Muscle of back (tissue), 11 donors: ENCODE data around the gene PBRM1. TPM values are rescaled to one million over a fixed set of nuclear protein-coding genes. Genes with fewer than 3 reads are reported as not detected.

Experiments used
- DNase-seq, 3 donors: peaks; one replicate each; pipeline versions ENCODE4 v3.0.0 to v3.0.0-alpha.2; 2013
- polyA plus RNA-seq, 10 donors: library from polyadenylated mRNA; unstranded; fragments of 120-200 nt; gene quantifications; one replicate each; pipeline ENCODE4 v1.2.1, GENCODE V29; 2013; ENCODE audit not compliant: insufficient read length in 10 of 10

The PBRM1 gene
- polyA plus RNA-seq, 10 donors: 38.1 to 62.2 (median 46.3) TPM

GRCh38 chr3:52525680-52526561 is 159.8 kb downstream of the PBRM1 start:
- DNase-seq: no peak

GRCh38 chr3:52524752-52525679 is 160.7 kb downstream of the PBRM1 start:
- no peak for DNase-seq

DNA sequence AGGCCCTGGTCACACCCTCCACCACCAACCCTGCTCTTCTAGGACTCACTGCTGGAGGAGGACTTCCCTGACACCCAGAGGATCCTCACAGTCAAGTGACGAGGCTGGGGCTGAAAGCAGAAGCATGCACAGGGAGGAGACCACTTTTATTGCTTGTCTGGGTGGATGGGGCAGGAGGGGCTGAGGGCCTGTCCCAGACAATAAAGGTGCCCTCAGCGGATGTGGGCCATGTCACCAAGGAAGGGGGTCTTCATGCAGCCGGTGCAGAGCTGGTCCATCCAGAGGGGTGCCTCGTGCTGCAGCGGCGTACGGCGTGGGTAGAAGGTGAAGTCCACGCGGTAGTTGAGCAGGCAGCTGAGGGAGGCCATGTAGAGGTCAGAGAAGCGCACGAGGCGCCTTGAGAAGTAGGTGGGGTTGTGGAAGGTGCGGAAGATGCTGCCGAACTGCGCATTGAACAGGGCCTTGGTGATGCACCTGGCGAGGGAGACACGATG is 161.4 kb downstream of the PBRM1 start:
- DNase-seq: no peak

DNA sequence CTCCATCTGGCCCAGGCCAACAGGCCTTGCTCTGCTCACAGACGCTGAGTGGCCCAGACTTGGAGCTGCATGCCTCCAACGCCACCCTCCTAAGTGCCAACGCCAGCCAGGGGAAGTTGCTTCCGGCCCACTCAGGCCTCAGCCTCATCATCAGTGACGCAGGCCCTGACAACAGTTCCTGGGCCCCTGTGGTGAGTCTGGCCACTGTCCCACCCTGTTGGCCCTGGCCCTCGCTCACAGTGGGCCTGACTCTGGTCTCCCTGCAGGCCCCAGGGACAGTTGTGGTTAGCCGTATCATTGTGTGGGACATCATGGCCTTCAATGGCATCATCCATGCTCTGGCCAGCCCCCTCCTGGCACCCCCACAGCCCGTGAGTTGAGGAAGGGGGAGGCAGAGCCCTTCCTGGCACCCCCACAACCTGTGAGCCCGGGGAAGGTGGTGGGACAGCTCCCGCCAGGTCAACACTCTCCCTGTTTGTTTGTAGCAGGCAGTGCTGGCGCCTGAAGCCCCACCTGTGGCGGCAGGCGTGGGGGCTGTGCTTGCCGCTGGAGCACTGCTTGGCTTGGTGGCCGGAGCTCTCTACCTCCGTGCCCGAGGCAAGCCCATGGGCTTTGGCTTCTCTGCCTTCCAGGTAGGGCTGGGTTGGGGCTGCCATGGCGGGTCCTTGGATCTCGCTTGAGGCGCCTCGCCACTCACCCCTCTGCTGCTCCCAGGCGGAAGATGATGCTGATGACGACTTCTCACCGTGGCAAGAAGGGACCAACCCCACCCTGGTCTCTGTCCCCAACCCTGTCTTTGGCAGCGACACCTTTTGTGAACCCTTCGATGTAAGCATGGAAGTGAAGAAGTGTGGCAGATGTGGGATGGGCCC is 162.1 kb downstream of the PBRM1 start:
- no peak for DNase-seq

DNA sequence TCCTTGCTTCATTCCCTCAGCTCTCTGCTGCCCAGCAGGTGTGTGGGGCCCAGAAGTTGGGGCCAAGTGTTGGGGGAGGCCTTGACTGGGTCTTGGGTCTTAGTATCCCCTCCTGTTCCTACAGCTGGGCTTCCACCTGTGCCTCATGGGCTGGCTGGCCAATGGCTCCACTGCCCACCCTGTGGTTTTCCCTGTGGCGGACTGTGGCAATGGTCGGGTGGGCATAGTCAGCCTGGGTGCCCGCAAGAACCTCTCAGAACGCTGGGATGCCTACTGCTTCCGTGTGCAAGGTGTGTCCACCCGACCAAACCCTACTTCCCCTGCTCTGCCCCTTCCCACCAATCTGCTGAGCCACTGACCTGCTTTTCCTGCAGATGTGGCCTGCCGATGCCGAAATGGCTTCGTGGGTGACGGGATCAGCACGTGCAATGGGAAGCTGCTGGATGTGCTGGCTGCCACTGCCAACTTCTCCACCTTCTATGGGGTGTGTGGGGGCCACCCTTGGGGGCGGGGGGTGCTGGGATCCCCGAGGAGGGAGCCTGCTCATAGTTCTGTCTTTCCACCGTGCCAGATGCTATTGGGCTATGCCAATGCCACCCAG is 163.0 kb downstream of the PBRM1 start:
- no peak for DNase-seq

DNA sequence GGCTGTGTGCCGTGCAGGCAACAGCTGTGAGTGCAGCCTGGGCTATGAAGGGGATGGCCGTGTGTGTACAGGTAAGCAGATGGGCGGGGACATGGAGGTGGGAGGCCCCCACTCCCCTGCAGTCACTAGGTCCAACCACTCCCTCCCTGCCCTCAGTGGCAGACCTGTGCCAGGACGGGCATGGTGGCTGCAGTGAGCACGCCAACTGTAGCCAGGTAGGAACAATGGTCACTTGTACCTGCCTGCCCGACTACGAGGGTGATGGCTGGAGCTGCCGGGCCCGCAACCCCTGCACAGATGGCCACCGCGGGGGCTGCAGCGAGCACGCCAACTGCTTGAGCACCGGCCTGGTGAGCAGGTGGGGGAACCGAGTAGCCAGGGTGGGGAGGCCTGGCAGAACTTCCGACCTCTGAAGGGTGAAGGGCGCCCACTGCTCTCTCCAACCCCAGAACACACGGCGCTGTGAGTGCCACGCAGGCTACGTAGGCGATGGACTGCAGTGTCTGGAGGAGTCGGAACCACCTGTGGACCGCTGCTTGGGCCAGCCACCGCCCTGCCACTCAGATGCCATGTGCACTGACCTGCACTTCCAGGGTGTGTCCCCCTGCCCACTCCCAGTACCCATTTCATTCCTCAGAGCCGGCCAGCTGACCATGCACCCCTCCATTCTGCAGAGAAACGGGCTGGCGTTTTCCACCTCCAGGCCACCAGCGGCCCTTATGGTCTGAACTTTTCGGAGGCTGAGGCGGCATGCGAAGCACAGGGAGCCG is 163.6 kb downstream of the PBRM1 start:
- DNase-seq: no peak

DNA sequence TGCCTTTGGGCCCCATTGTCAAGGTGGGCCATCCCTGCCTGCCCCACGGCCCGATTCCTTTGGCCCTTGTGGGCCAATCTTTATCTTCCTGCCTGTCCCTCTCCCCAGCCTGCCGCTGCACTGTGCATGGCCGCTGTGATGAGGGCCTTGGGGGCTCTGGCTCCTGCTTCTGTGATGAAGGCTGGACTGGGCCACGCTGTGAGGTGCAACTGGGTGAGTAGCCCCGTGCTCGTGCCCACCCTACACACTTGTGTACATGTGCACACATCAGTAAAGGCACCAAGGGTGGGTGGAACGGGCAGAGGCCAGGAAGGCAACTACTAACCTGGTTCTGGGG is 164.3 kb downstream of the PBRM1 start:
- DNase-seq: no peak

DNA sequence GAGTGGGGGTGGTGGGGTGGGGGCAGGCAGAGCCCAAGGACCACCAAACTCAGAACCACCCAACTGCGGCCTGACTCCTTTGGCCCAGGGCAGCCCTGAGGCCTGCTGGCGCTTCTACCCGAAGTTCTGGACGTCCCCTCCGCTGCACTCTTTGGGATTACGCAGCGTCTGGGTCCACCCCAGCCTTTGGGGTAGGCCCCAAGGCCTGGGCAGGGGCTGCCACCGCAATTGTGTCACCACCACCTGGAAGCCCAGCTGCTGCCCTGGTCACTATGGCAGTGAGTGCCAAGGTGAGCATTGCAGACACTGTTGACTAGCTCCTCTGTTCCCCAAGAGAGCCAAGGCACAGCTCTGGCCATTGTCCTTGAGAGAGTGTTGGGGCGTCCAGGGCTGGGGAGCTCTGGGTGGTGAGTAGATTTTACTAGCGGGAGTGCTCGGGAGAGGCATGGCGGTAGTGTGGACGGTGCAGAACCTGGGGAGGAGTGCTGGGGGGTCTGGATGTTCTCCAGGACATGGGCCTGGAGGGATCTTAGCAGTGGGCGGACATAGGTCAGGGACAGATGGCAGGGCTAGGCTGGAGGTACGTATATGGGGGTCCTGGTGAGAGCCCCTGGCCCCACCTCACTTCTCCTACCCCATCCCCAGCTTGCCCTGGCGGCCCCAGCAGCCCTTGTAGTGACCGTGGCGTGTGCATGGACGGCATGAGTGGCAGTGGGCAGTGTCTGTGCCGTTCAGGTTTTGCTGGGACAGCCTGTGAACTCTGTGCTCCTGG is 164.8 kb downstream of the PBRM1 start:
- no peak for DNase-seq

- DNase-seq: no peak
Observed at GRCh38 chr3:52520141-52520667, 165.5 kb downstream of the PBRM1 start.

DNA sequence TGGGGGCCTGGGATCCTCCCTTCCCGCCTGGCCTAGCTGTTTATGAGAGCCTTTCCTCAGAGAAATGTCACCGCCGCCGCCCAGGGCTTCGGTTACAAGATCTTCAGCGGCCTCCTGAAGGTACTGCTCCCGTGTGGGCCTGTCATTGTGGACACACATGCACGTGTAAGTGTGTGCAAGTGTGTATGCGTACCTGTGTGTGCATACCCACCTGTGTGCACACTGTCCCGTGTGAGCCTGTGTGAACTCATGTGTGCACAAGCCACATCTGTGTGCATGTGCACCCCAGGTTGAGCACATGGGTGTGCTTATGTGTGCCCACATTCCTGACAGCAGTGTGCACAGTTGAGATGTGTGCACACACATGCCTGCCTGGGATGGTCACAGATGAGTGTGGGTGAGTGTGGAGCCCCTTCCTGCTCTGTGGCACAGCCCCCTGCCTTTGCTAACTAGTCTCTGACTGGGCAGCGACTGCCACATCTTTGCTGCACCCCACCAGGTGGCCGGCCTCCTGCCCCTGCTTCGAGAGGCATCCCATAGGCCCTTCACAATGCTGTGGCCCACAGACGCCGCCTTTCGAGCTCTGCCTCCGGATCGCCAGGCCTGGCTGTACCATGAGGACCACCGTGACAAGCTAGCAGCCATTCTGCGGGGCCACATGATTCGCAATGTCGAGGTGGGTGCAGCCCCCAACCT is 166.1 kb downstream of the PBRM1 start:
- DNase-seq: no peak

- DNase-seq: no peak
Observed at GRCh38 chr3:52518723-52519444, 166.8 kb downstream of the PBRM1 start.

DNA sequence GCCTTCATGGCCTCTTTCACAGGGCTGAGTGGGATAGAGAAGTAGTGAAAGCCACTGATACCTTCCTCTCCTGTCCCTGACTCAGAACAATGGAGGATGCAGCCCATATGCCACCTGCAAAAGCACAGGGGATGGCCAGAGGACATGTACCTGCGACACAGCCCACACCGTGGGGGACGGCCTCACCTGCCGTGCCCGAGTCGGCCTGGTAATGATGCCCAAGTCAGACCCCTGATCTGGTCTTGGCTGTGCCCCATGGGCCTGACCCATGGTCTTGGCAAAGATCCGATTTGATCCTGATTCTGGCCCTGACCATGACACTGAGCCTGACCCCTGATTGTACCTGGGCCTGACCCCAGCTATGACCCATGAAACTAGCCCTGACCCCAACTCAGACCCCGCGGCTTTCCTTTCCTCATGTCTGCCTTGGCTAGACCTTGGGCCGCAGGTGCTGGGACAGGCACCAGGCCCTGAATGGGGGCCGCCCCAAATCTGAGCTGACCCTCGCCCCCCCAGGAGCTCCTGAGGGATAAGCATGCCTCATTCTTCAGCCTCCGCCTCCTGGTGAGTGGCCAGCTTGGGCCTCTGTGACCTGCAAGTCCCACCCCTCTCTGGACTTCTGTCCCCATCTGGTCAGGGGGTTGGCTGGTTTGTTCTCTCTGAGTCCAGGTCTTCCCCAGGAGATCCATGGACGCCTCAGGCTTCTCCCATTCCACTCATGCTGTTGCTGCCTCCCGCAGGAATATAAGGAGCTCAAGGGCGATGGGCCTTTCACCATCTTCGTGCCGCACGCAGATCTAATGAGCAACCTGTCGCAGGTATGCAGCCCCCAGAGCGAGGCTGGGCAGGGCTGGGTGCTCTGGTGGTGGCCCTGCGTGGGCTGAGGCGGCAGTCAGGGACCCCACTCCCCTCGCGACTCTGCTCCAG is 167.7 kb downstream of the PBRM1 start:
- DNase-seq: no peak

GRCh38 chr3:52516509-52517195 is 169.1 kb downstream of the PBRM1 start:
- no peak for DNase-seq

GRCh38 chr3:52515192-52515591 is 170.5 kb downstream of the PBRM1 start:
- no peak for DNase-seq

DNA sequence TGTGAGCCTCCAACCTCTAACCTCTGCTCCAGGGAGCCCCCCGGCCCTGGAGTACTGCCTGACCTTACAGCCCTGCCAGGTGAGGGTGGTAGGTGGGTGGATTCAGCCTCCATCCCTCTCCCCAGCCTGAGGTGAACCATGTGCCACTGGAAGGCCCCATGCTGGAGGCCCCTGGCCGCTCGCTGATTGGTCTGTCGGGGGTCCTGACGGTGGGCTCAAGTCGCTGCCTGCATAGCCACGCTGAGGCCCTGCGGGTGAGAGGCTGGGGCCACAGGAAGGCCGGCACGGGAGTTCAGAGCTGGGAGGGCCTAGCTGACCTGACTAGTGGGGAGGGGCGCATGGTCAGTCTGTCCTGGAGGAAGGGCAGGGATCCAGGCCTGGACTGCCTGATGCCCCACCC is 171.1 kb downstream of the PBRM1 start:
- DNase-seq: no peak

GRCh38 chr3:52513281-52513680 is 172.4 kb downstream of the PBRM1 start:
- DNase-seq: no peak
